CD1c-positive myeloid dendritic cell (primary cell): Measurements from ENCODE around the gene KAT6B.

ENCODE experiments used
- DNase-seq: peaks from one replicate; pipeline ENCODE4 v3.0.0-alpha.2; 2016; ENCODE audit errors: extremely low spot score

Gene KAT6B

GRCh38 chr10:75068523-75068922 lies 242.1 kb downstream of the KAT6B start:
- DNase-seq: no peak

- peak; percentile 82 for DNase-seq
These were observed 244.1 kb downstream of the KAT6B start for GRCh38 chr10:75070476-75070875.

GRCh38 chr10:75070961-75071428 lies 244.6 kb downstream of the KAT6B start:
- no peak for DNase-seq

GRCh38 chr10:75071756-75072155 lies 245.4 kb downstream of the KAT6B start:
- no peak for DNase-seq

GRCh38 chr10:75072727-75073126 lies 246.3 kb downstream of the KAT6B start:
- DNase-seq: no peak

DNA sequence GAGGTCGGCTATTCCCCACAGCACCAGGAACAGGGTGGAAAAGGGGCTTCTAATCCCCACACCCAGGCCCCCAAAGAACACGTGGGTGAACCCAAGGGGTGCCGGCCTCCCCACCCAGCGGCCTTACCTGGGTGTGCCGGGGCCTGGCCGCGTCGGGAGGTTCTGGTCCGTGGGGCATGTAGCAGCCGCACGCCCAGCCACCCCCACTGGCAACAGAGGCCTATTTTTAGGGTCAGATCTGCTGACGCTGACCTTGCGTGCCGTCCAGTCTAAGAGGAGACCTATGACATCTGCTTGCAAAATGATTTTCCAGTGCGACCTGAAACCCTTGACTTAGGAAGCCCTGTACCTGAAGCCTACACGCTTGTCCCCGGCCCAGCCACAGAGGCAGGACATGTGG lies 247.0 kb downstream of the KAT6B start:
- no peak for DNase-seq

DNA sequence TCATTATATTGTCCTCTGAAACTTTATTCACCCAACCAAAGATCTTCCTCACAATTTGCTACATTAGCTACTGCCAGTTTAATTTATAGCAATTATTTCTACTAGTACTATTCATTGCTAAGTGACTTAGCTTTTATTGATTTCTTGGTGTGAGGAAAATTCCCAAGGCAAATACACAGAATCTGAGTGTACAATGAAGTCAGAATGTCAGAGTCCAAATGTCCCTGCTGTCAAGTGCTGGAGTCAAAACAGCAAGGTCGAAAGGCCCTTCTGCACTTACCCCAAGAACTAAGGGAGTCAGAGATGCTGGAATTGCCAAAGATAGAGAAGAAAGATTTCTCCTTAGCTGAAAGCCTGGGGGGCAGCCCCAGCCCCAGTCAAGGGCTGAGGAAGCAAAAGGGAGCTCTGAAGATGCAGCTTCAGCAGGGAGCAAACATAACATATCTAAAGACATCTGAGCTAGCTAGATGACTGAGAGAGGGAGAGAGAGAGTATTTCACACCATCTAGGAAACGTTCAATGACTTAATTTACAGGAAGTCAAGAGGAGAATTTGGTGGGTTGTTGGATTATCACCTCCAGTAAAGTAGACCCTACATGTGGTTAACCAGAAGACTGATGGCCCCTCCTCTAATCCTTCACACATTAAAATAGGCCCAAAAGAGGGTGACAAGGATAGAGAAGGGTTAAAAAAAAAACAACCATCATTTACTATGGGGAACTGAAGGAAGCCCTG lies 248.5 kb downstream of the KAT6B start:
- DNase-seq: no peak

DNA sequence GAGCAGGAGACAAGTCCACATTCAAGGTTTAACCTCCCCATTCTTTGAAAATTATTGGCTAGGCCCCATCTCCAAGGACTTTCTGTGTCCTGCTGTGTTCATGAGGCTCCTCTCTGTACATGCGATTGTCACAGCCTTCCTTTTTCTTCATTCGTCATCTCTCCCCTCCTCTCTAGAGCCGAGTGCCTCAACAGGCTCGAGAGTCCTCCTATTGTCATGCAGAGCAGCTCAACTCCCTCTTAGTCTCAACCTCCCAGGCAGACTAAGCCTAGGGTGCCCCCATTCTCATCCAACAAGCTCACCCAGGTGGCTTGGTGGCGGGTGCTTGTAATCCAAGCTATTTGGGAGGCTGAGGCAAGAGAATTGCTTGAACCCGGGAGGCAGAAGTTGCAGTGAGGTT lies 249.9 kb downstream of the KAT6B start:
- DNase-seq: no peak

DNA sequence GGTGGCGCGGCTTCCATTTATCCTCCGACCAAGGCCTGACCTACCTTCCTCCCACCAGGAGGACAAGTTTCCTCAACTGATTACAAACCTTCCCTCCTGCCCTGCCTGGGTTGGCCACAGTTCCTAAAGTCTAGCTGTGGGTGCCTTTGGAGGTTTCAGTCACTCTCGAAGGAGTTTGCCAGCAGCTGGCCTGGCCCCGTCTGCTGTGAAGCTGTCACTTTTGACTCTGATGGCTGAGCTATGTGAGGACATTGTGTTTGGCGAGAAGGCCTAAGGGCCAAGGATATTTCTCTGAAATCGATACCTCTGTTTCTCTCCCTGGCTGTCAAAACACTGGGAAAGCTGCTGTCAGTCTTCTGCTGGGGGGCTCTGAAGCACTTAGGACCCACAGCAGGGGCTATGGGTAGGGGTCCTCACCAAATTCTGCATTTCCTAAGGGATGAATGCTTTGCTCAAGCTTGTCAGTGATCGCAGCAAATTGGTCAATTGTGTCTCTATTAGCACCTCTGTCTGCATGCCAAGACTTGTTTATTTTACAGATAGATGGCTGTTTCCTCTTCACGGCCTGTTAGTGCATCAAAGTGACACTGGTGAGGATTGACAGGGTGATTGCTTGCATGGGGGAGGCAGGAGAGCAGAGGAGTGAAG lies 253.2 kb downstream of the KAT6B start:
- DNase-seq: no peak

DNA sequence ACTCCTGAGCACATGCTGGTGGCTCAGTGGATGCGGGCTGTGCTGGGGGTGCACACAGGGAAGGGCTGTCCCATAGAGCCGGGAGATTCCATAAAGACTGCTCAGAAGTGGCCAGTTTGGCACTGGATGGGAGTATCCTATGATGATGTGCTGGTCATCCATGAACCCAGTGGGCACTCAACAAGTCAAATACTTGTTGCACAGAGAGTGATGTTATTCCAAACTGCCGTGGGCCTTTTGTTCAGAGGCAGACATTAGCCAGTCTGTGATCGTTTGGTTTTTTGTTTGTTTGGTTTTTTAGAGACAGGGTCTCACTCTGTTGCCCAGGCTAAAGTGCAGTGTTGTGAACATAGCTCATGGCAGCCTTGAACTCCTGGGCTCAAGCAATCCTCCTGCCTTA lies 254.2 kb downstream of the KAT6B start:
- no peak for DNase-seq

- no peak for DNase-seq
These were observed 255.0 kb downstream of the KAT6B start for GRCh38 chr10:75081379-75081778.
